HepG2 (cell line): ENCODE results near the gene CAMKV. TPM values are rescaled to one million over a fixed set of nuclear protein-coding genes. Genes with fewer than 3 reads are reported as not detected.

Experiments used
- ARNT2 ChIP-seq: sonication (generic); formaldehyde crosslinking; IDR thresholded peaks from 2 replicates; pipeline ENCODE4 v1.8.0; 2022; ENCODE audit warnings: mild to moderate bottlenecking, low read depth, missing genetic modification reagents, moderate library complexity
- E2F5 ChIP-seq: sonication (generic); formaldehyde crosslinking; conservative IDR thresholded peaks from 2 replicates; pipeline ENCODE4 v1.4.0; 2020; ENCODE audit warnings: missing genetic modification reagents
- FOXO4 ChIP-seq: sonication (generic); formaldehyde crosslinking; conservative IDR thresholded peaks from 2 replicates; pipeline ENCODE4 v1.8.1; 2023; ENCODE audit warnings: missing genetic modification reagents
- GFI1 ChIP-seq: sonication (generic); formaldehyde crosslinking; IDR thresholded peaks from 2 replicates; pipeline ENCODE4 v1.5.0; 2020; ENCODE audit warnings: missing genetic modification reagents, mild to moderate bottlenecking, borderline replicate concordance
- HBP1 ChIP-seq: IDR thresholded peaks from 2 replicates; pipeline ENCODE4 v1.6.1; 2016; ENCODE audit warnings: low read depth, control low read depth
- HOXA7 ChIP-seq: sonication (generic); formaldehyde crosslinking; IDR thresholded peaks from 2 replicates; pipeline ENCODE4 v1.8.1; 2022; ENCODE audit warnings: mild to moderate bottlenecking, missing genetic modification reagents, moderate library complexity
- ISL2 ChIP-seq: sonication (generic); formaldehyde crosslinking; IDR thresholded peaks from 2 replicates; pipeline ENCODE4 v1.5.0; 2020; ENCODE audit warnings: missing genetic modification reagents
- KDM1A ChIP-seq: IDR thresholded peaks from 2 replicates; pipeline ENCODE4 v1.6.1; 2016; ENCODE audit warnings: missing compliant biosample characterization
- KLF16 ChIP-seq, 2 experiments: sonication (generic) in 1 of 2; formaldehyde crosslinking in 1 of 2; IDR thresholded peaks; 2 replicates each; pipeline versions ENCODE4 v1.6.1 to v1.8.0; 2016 to 2023; ENCODE audit warnings: missing genetic modification reagents in 2 of 2, missing compliant biosample characterization in 1 of 2
- MAF1 ChIP-seq: sonication (generic); formaldehyde crosslinking; IDR thresholded peaks from 2 replicates; pipeline ENCODE4 v1.5.0; 2020; ENCODE audit warnings: missing genetic modification reagents, borderline replicate concordance
- RELA ChIP-seq: sonication (generic); formaldehyde crosslinking; IDR thresholded peaks from 2 replicates; pipeline ENCODE4 v1.4.0; 2020; ENCODE audit warnings: missing genetic modification reagents
- RXRA ChIP-seq: sonication (generic); formaldehyde crosslinking; IDR thresholded peaks from 2 replicates; pipeline ENCODE4 v1.5.1; 2020; ENCODE audit warnings: missing genetic modification reagents
- SCMH1 ChIP-seq: sonication (generic); formaldehyde crosslinking; IDR thresholded peaks from 2 replicates; pipeline ENCODE4 v1.9.0; 2021; ENCODE audit warnings: missing genetic modification reagents, mild to moderate bottlenecking, borderline replicate concordance
- SNAI1 ChIP-seq: sonication (generic); formaldehyde crosslinking; IDR thresholded peaks from 2 replicates; pipeline ENCODE4 v1.5.0; 2020; ENCODE audit warnings: mild to moderate bottlenecking, missing genetic modification reagents, borderline replicate concordance
- TBX2 ChIP-seq: sonication (generic); formaldehyde crosslinking; IDR thresholded peaks from 2 replicates; pipeline ENCODE4 v1.5.0; 2020; ENCODE audit warnings: missing genetic modification reagents, mild to moderate bottlenecking, borderline replicate concordance
- YEATS2 ChIP-seq: sonication (generic); formaldehyde crosslinking; IDR thresholded peaks from 2 replicates; pipeline ENCODE4 v1.4.0; 2020; ENCODE audit warnings: missing genetic modification reagents, borderline replicate concordance
- ZBTB44 ChIP-seq: sonication (generic); formaldehyde crosslinking; IDR thresholded peaks from 2 replicates; pipeline ENCODE4 v1.4.0; 2020; ENCODE audit warnings: missing genetic modification reagents
- ZNF20 ChIP-seq: sonication (generic); formaldehyde crosslinking; IDR thresholded peaks from 2 replicates; pipeline ENCODE4 v1.4.0; 2020; ENCODE audit warnings: mild to moderate bottlenecking, moderate library complexity, missing genetic modification reagents
- ZNF33B ChIP-seq: sonication (generic); formaldehyde crosslinking; IDR thresholded peaks from 2 replicates; pipeline ENCODE4 v1.5.1; 2020; ENCODE audit warnings: mild to moderate bottlenecking, missing genetic modification reagents
- ZNF44 ChIP-seq: sonication (generic); formaldehyde crosslinking; IDR thresholded peaks from 2 replicates; pipeline ENCODE4 v1.5.1; 2020; ENCODE audit warnings: mild to moderate bottlenecking, missing genetic modification reagents
- ZSCAN25 ChIP-seq: sonication (generic); formaldehyde crosslinking; IDR thresholded peaks from 2 replicates; pipeline ENCODE4 v1.8.0; 2022; ENCODE audit warnings: mild to moderate bottlenecking, missing genetic modification reagents
- polyA plus RNA-seq, 8 experiments: library from polyadenylated mRNA; depleted of rRNA in 3 of 8; stranded (reverse) in 7 of 8; unstranded in 1 of 8; fragments of >200 nt; fragmentation: Illumina TruSeq in 4 of 8; extraction: Trizol in 4 of 8; gene quantifications; 2 replicates each; pipeline versions ENCODE4 v1.2.1 to v1.2.3, GENCODE V29; 2011 to 2016; ENCODE audit warnings: low read depth in 4 of 8, missing spikeins in 1 of 8, mixed read lengths in 1 of 8; ENCODE audit not compliant: insufficient read depth in 1 of 8
- total RNA-seq, 5 experiments: library from RNA; depleted of rRNA; stranded (reverse); fragments of >200 nt; fragmentation: Illumina TruSeq; extraction: Trizol; gene quantifications; 2 replicates each; pipeline ENCODE4 v1.2.3, GENCODE V29; 2016; ENCODE audit warnings: low read depth in 1 of 5

The CAMKV gene
- total and polyA plus RNA-seq, 2 of the 13 experiments (the other 11 are each of a cell fraction or from before 2014, with no cell fraction given) = 0.13 to 0.15 TPM

GRCh38 chr3:49844464-49845183 lies 25.1 kb downstream of the CAMKV start (continued):
- TF ChIP-seq HBP1 (CRISPR knock-in tag) = no peak
- peak; percentile 65; the same call in 1 of the 2 replicates for TF ChIP-seq KDM1A (CRISPR knock-in tag)
- TF ChIP-seq HOXA7 = no peak
- TF ChIP-seq YEATS2 = peak; percentile 38; the same call in 1 of the 2 replicates
- TF ChIP-seq SCMH1 (CRISPR knock-in tag) = no peak
- TF ChIP-seq TBX2 (CRISPR knock-in tag) = no peak; the same call in 1 of the 2 replicates
- no peak for TF ChIP-seq ZNF33B
- 0 out of 2 replicates have a peak, but pooled peaks have one; percentile 36 for TF ChIP-seq GFI1 (CRISPR knock-in tag)
- peak; percentile 49; the same call in 1 of the 2 replicates for TF ChIP-seq RXRA (CRISPR knock-in tag)
- no peak for TF ChIP-seq RELA (CRISPR knock-in tag)
- TF ChIP-seq ISL2 (CRISPR knock-in tag) = peak; percentile 44; the same call in 1 of the 2 replicates
- TF ChIP-seq ZNF44 (CRISPR knock-in tag) = no peak
- TF ChIP-seq ZSCAN25 (CRISPR knock-in tag) = no peak
- 0 out of 2 replicates have a peak, but pooled peaks have one; percentile 34 for TF ChIP-seq ZBTB44 (CRISPR knock-in tag)
- peak in 1 of 2 experiments; percentile 23; a peak in 1 of 4 replicates for TF ChIP-seq KLF16 (CRISPR knock-in tag; IDR thresholded peaks at IDR 0.05)
- TF ChIP-seq ARNT2 (CRISPR knock-in tag) = 0 out of 2 replicates have a peak, but pooled peaks have one; percentile 25
- no peak for TF ChIP-seq SNAI1 (CRISPR knock-in tag)
- no peak for TF ChIP-seq MAF1 (CRISPR knock-in tag)
- no peak for TF ChIP-seq E2F5 (CRISPR knock-in tag)
- no peak for TF ChIP-seq ZNF20 (CRISPR knock-in tag)
- no peak for TF ChIP-seq FOXO4
